Effector memory CD4-positive, alpha-beta T cell (primary cell): ENCODE data around the gene REPS2.

ENCODE experiments used
- DNase-seq, 3 donors: peaks; one replicate each; pipeline ENCODE4 v3.0.0-alpha.2; 2020
- H3K27ac ChIP-seq: 2 replicates; pipeline ENCODE4 v1.7.0; 2013; ENCODE audit warnings: mild to moderate bottlenecking, low read length, moderate library complexity; ENCODE audit not compliant: insufficient read depth, poor library complexity, severe bottlenecking
- H3K27me3 ChIP-seq: replicated peaks from 2 replicates; pipeline ENCODE4 v1.7.0; 2013; ENCODE audit warnings: mild to moderate bottlenecking, low read length; ENCODE audit not compliant: insufficient read depth, control insufficient read depth, poor library complexity, severe bottlenecking
- H3K36me3 ChIP-seq: 2 replicates; pipeline ENCODE4 v1.7.0; 2013; ENCODE audit warnings: mild to moderate bottlenecking, low read length, moderate library complexity; ENCODE audit not compliant: control insufficient read depth, insufficient read depth
- H3K4me1 ChIP-seq: 2 replicates; pipeline ENCODE4 v1.7.0; 2013; ENCODE audit warnings: low read length, mild to moderate bottlenecking; ENCODE audit not compliant: control insufficient read depth, insufficient read depth, poor library complexity, severe bottlenecking
- H3K4me3 ChIP-seq: 2 replicates; pipeline ENCODE4 v1.7.0; 2013; ENCODE audit warnings: low read length, low read depth, mild to moderate bottlenecking; ENCODE audit not compliant: insufficient read depth, poor library complexity, severe bottlenecking
- H3K9me3 ChIP-seq: 2 replicates; pipeline ENCODE4 v1.7.0; 2013; ENCODE audit warnings: mild to moderate bottlenecking, low read length, moderate library complexity; ENCODE audit not compliant: control insufficient read depth

REPS2 gene

GRCh38 chrX:17014216-17014615, 67.8 kb downstream of the REPS2 start:
- DNase-seq = no peak
- Histone ChIP-seq H3K9me3 (no peaks in the 10 kb centered on the region), H3K27me3 (no peaks in the 10 kb centered on the region), H3K4me1 (no peaks in the 10 kb centered on the region), H3K4me3 (no peak overlapping the region), H3K36me3 (no peaks in the 10 kb centered on the region), H3K27ac (no peak overlapping the region)

GRCh38 chrX:17017134-17017533, 70.7 kb downstream of the REPS2 start:
- no peaks in the 10 kb centered on the region for H3K4me1 ChIP-seq
- no peak for DNase-seq
- H3K27ac ChIP-seq = no peak overlapping the region
- no peaks in the 10 kb centered on the region for H3K9me3 ChIP-seq
- H3K27me3 ChIP-seq = no peaks in the 10 kb centered on the region
- H3K4me3 ChIP-seq = no peak overlapping the region
- H3K36me3 ChIP-seq = no peaks in the 10 kb centered on the region

- Histone ChIP-seq H3K36me3 (no peaks in the 10 kb centered on the region), H3K9me3 (no peaks in the 10 kb centered on the region), H3K4me1 (no peaks in the 10 kb centered on the region), H3K27me3 (no peaks in the 10 kb centered on the region), H3K27ac (no peak overlapping the region), H3K4me3 (no peak overlapping the region)
- DNase-seq = no peak
These were observed 73.9 kb downstream of the REPS2 start for GRCh38 chrX:17020356-17020755.

GRCh38 chrX:17020851-17021821, 74.7 kb downstream of the REPS2 start:
- no peak for DNase-seq
- Histone ChIP-seq H3K4me1 (no peaks in the 10 kb centered on the region), H3K4me3 (no peak overlapping the region), H3K9me3 (no peaks in the 10 kb centered on the region), H3K36me3 (no peaks in the 10 kb centered on the region), H3K27ac (no peak overlapping the region), H3K27me3 (no peaks in the 10 kb centered on the region)

- no peak overlapping the region for H3K4me3 ChIP-seq
- DNase-seq = no peak
- H3K9me3 ChIP-seq = no peaks in the 10 kb centered on the region
These were observed 75.6 kb downstream of the REPS2 start for GRCh38 chrX:17021851-17022604.

GRCh38 chrX:17023661-17024060, 77.2 kb downstream of the REPS2 start:
- H3K4me3 ChIP-seq = no peak overlapping the region
- no peaks in the 10 kb centered on the region for H3K9me3 ChIP-seq
- no peaks in the 10 kb centered on the region for H3K4me1 ChIP-seq
- no peak for DNase-seq
- no peak overlapping the region for H3K27ac ChIP-seq
- H3K27me3 ChIP-seq = no peaks in the 10 kb centered on the region
- H3K36me3 ChIP-seq = no peaks in the 10 kb centered on the region

More at GRCh38 chrX:17021851-17022604, 75.6 kb downstream of the REPS2 start:
- Histone ChIP-seq H3K27ac (no peak overlapping the region), H3K27me3 (no peaks in the 10 kb centered on the region), H3K36me3 (no peaks in the 10 kb centered on the region), H3K4me1 (no peaks in the 10 kb centered on the region)

- Histone ChIP-seq H3K36me3 (no peaks in the 10 kb centered on the region), H3K9me3 (no peaks in the 10 kb centered on the region), H3K27ac (no peak overlapping the region), H3K4me1 (no peaks in the 10 kb centered on the region), H3K4me3 (no peak overlapping the region), H3K27me3 (no peaks in the 10 kb centered on the region)
- no peak for DNase-seq
These were observed 78.4 kb downstream of the REPS2 start for GRCh38 chrX:17024886-17025285.

- Histone ChIP-seq H3K9me3 (no peaks in the 10 kb centered on the region), H3K36me3 (no peaks in the 10 kb centered on the region), H3K27me3 (no peaks in the 10 kb centered on the region), H3K27ac (no peak overlapping the region), H3K4me3 (no peak overlapping the region), H3K4me1 (no peaks in the 10 kb centered on the region)
- no peak for DNase-seq
These were observed 79.3 kb downstream of the REPS2 start for GRCh38 chrX:17025621-17026302.

GRCh38 chrX:17027931-17028330, 81.5 kb downstream of the REPS2 start:
- H3K27me3 ChIP-seq = no peaks in the 10 kb centered on the region
- H3K36me3 ChIP-seq = no peaks in the 10 kb centered on the region
- H3K9me3 ChIP-seq = no peaks in the 10 kb centered on the region
- no peak overlapping the region for H3K27ac ChIP-seq
- DNase-seq = no peak
- H3K4me3 ChIP-seq = no peak overlapping the region
- no peaks in the 10 kb centered on the region for H3K4me1 ChIP-seq
